GM23338 (cell line): Measurements from ENCODE around the gene EFEMP1. TPM values are rescaled to one million over a fixed set of nuclear protein-coding genes. Genes with fewer than 3 reads are reported as not detected.

Experiments
- ATAC-seq: fragments of 200-7000 bp; cut with Tn5 transposase; 3 replicates; pipeline ENCODE4 v1.9.1; 2020
- DNase-seq: peaks from one replicate; pipeline ENCODE4 v3.0.0-alpha.2; 2015; ENCODE audit warnings: low spot score
- H2AFZ ChIP-seq: fragments of 200-600 bp; sonication (generic); 2 replicates; pipeline ENCODE4 v1.8.0; 2016; ENCODE audit warnings: antibody characterized with exemption, mild to moderate bottlenecking, moderate library complexity
- H3F3A ChIP-seq: fragments of 200-600 bp; sonication (generic); replicated peaks from 2 replicates; pipeline ENCODE4 v1.8.0; 2017; ENCODE audit warnings: antibody characterized with exemption, mixed run types, low read depth
- H3K27ac ChIP-seq: fragments of 200-600 bp; sonication (generic); 2 replicates; pipeline ENCODE4 v1.6.1; 2016; ENCODE audit warnings: low read depth
- H3K27me3 ChIP-seq: fragments of 200-600 bp; sonication (generic); 2 replicates; pipeline ENCODE4 v1.8.0; 2016; ENCODE audit warnings: mild to moderate bottlenecking, mixed run types, moderate library complexity; ENCODE audit not compliant: insufficient read depth
- H3K36me3 ChIP-seq: fragments of 200-600 bp; sonication (generic); 2 replicates; pipeline ENCODE4 v1.8.0; 2016; ENCODE audit warnings: mild to moderate bottlenecking; ENCODE audit not compliant: insufficient read depth
- H3K4me1 ChIP-seq: fragments of 200-600 bp; sonication (generic); 2 replicates; pipeline ENCODE4 v1.8.0; 2016; ENCODE audit warnings: mild to moderate bottlenecking, moderate library complexity; ENCODE audit not compliant: insufficient read depth
- H3K4me2 ChIP-seq: fragments of 200-600 bp; sonication (generic); 2 replicates; pipeline ENCODE4 v1.7.1; 2017; ENCODE audit warnings: mixed run types
- H3K4me3 ChIP-seq: fragments of 200-600 bp; sonication (generic); 2 replicates; pipeline ENCODE4 v1.6.1; 2016; ENCODE audit warnings: mixed run types
- H3K79me2 ChIP-seq: fragments of 200-600 bp; sonication (generic); replicated peaks from 2 replicates; pipeline ENCODE4 v1.8.0; 2017; ENCODE audit warnings: mild to moderate bottlenecking; ENCODE audit not compliant: insufficient read depth
- H3K9me2 ChIP-seq: fragments of 200-600 bp; sonication (generic); 2 replicates; pipeline ENCODE4 v1.8.0; 2017; ENCODE audit not compliant: insufficient read depth
- H4K20me1 ChIP-seq: fragments of 200-600 bp; sonication (generic); replicated peaks from 2 replicates; pipeline ENCODE4 v1.8.0; 2017; ENCODE audit warnings: mild to moderate bottlenecking; ENCODE audit not compliant: insufficient read depth
- H3K27ac Mint-ChIP-seq: 2 replicates; pipeline ENCODE4 v1.8.0; 2020; ENCODE audit warnings: inconsistent platforms, mild to moderate bottlenecking, moderate library complexity, mixed read lengths
- H3K27me3 Mint-ChIP-seq: 3 replicates; pipeline ENCODE4 v1.8.0; 2022; ENCODE audit warnings: low read depth, mild to moderate bottlenecking, moderate library complexity, mixed read lengths, inconsistent platforms; ENCODE audit not compliant: insufficient read depth, poor library complexity
- H3K36me3 Mint-ChIP-seq: 3 replicates; pipeline ENCODE4 v1.8.0; 2021; ENCODE audit warnings: low read depth, mild to moderate bottlenecking, inconsistent platforms, moderate library complexity, mixed read lengths
- H3K4me1 Mint-ChIP-seq: 3 replicates; pipeline ENCODE4 v1.8.0; 2020; ENCODE audit warnings: mild to moderate bottlenecking, inconsistent platforms, mixed read lengths
- H3K4me3 Mint-ChIP-seq: 3 replicates; pipeline ENCODE4 v1.8.0; 2021; ENCODE audit warnings: moderate library complexity, mild to moderate bottlenecking, inconsistent platforms, mixed read lengths
- H3K9me3 Mint-ChIP-seq: 3 replicates; pipeline ENCODE4 v1.8.0; 2020; ENCODE audit warnings: moderate library complexity, mild to moderate bottlenecking, inconsistent platforms, mixed read lengths
- CREB1 ChIP-seq: fragments of 250-450 bp; sonication (Bioruptor Pico); IDR thresholded peaks from 2 replicates; pipeline ENCODE4 v1.5.0; 2020; ENCODE audit warnings: low read depth, mild to moderate bottlenecking, moderate library complexity
- CTCF ChIP-seq, 2 experiments: fragments of 200-600 bp in 1 of 2; sonication (generic) in 1 of 2; conservative IDR thresholded peaks; 2 replicates each; pipeline versions ENCODE4 v1.5.1 to v1.6.1; 2016 to 2017; ENCODE audit warnings: antibody characterized with exemption in 2 of 2, low read depth in 2 of 2, mild to moderate bottlenecking in 2 of 2, moderate library complexity in 1 of 2
- EZH2 ChIP-seq: fragments of 200-600 bp; sonication (generic); IDR thresholded peaks from one replicate; pipeline ENCODE4 v1.8.0; 2017; ENCODE audit warnings: antibody characterized with exemption, mild to moderate bottlenecking, low read depth; ENCODE audit not compliant: unreplicated experiment
- EZH2phosphoT487 ChIP-seq: fragments of 200-600 bp; sonication (generic); IDR thresholded peaks from one replicate; pipeline ENCODE4 v1.8.1; 2018; ENCODE audit warnings: antibody characterized with exemption; ENCODE audit not compliant: unreplicated experiment
- JUNB ChIP-seq: IDR thresholded peaks from one replicate; pipeline ENCODE4 v1.6.1; 2016; ENCODE audit warnings: antibody characterized with exemption; ENCODE audit not compliant: unreplicated experiment
- NANOG ChIP-seq: IDR thresholded peaks from 2 replicates; pipeline ENCODE4 v1.6.1; 2016; ENCODE audit warnings: antibody characterized with exemption, borderline replicate concordance
- POLR2AphosphoS5 ChIP-seq: IDR thresholded peaks from 2 replicates; pipeline ENCODE4 v1.6.1; 2016; ENCODE audit warnings: antibody characterized with exemption, low read depth
- REST ChIP-seq: IDR thresholded peaks from one replicate; pipeline ENCODE4 v1.6.1; 2018; ENCODE audit warnings: antibody characterized with exemption; ENCODE audit not compliant: unreplicated experiment
- STAT1 ChIP-seq: IDR thresholded peaks from one replicate; pipeline ENCODE4 v1.6.1; 2016; ENCODE audit warnings: antibody characterized with exemption; ENCODE audit not compliant: unreplicated experiment
- ZNF114 ChIP-seq: fragments of 250-450 bp; sonication (Bioruptor Pico); IDR thresholded peaks from 2 replicates; pipeline ENCODE4 v1.5.0; 2020; ENCODE audit warnings: mild to moderate bottlenecking, moderate library complexity
- ZNF331 ChIP-seq: fragments of 250-450 bp; sonication (Bioruptor Pico); IDR thresholded peaks from 2 replicates; pipeline ENCODE4 v1.5.0; 2020; ENCODE audit warnings: low read depth, mild to moderate bottlenecking, moderate library complexity
- polyA plus RNA-seq: library from polyadenylated mRNA; unstranded; fragments of >200 nt; fragmentation: Nextera tagmentation; extraction: Ambion mirVana; gene quantifications from 2 replicates; pipeline ENCODE4 v1.2.1, GENCODE V29; 2016
- total RNA-seq: library from RNA; depleted of rRNA; stranded (reverse); fragments of >200 nt; shearing (Covaris generic); gene quantifications from 2 replicates; pipeline ENCODE4 v1.2.3, GENCODE V29; 2014
- TF ChIP-seq, protein P1 (sequence below): fragments of 250-450 bp; sonication (Bioruptor Pico); IDR thresholded peaks from 2 replicates; pipeline ENCODE4 v1.5.0; 2020; ENCODE audit warnings: mild to moderate bottlenecking, moderate library complexity
- TF ChIP-seq, protein P2 (sequence below): IDR thresholded peaks from 2 replicates; pipeline ENCODE4 v1.6.1; 2016; ENCODE audit warnings: antibody characterized with exemption

EFEMP1 gene
- total and polyA plus RNA-seq, 2 experiments from 2014 or later, result 12.6 to 22.5 TPM

- Mint-ChIP-seq H3K27me3 (peaks cover 2% of the 10 kb centered on the region), H3K36me3 (peaks cover 4% of the 10 kb centered on the region; the same call in 2 of the 3 replicates)
Measured at GRCh38 chr2:55901941-55902340, 21.6 kb downstream of the EFEMP1 start.

More at GRCh38 chr2:55901941-55902340, 21.6 kb downstream of the EFEMP1 start:
- Histone ChIP-seq H3K27me3 (no peaks in the 10 kb centered on the region), H3K27ac (no peak overlapping the region), H3K4me3 (no peak overlapping the region), H3K4me1 (no peaks in the 10 kb centered on the region), H3K4me2 (no peak overlapping the region), H3K79me2 (no peaks in the 10 kb centered on the region), H3K36me3 (no peaks in the 10 kb centered on the region), H3K9me2 (no peaks in the 10 kb centered on the region; the same call in 1 of the 2 replicates), H4K20me1 (no peaks in the 10 kb centered on the region), H2AFZ (no peak overlapping the region), H3F3A (no peaks in the 10 kb centered on the region)
- TF ChIP-seq, protein P1, sequence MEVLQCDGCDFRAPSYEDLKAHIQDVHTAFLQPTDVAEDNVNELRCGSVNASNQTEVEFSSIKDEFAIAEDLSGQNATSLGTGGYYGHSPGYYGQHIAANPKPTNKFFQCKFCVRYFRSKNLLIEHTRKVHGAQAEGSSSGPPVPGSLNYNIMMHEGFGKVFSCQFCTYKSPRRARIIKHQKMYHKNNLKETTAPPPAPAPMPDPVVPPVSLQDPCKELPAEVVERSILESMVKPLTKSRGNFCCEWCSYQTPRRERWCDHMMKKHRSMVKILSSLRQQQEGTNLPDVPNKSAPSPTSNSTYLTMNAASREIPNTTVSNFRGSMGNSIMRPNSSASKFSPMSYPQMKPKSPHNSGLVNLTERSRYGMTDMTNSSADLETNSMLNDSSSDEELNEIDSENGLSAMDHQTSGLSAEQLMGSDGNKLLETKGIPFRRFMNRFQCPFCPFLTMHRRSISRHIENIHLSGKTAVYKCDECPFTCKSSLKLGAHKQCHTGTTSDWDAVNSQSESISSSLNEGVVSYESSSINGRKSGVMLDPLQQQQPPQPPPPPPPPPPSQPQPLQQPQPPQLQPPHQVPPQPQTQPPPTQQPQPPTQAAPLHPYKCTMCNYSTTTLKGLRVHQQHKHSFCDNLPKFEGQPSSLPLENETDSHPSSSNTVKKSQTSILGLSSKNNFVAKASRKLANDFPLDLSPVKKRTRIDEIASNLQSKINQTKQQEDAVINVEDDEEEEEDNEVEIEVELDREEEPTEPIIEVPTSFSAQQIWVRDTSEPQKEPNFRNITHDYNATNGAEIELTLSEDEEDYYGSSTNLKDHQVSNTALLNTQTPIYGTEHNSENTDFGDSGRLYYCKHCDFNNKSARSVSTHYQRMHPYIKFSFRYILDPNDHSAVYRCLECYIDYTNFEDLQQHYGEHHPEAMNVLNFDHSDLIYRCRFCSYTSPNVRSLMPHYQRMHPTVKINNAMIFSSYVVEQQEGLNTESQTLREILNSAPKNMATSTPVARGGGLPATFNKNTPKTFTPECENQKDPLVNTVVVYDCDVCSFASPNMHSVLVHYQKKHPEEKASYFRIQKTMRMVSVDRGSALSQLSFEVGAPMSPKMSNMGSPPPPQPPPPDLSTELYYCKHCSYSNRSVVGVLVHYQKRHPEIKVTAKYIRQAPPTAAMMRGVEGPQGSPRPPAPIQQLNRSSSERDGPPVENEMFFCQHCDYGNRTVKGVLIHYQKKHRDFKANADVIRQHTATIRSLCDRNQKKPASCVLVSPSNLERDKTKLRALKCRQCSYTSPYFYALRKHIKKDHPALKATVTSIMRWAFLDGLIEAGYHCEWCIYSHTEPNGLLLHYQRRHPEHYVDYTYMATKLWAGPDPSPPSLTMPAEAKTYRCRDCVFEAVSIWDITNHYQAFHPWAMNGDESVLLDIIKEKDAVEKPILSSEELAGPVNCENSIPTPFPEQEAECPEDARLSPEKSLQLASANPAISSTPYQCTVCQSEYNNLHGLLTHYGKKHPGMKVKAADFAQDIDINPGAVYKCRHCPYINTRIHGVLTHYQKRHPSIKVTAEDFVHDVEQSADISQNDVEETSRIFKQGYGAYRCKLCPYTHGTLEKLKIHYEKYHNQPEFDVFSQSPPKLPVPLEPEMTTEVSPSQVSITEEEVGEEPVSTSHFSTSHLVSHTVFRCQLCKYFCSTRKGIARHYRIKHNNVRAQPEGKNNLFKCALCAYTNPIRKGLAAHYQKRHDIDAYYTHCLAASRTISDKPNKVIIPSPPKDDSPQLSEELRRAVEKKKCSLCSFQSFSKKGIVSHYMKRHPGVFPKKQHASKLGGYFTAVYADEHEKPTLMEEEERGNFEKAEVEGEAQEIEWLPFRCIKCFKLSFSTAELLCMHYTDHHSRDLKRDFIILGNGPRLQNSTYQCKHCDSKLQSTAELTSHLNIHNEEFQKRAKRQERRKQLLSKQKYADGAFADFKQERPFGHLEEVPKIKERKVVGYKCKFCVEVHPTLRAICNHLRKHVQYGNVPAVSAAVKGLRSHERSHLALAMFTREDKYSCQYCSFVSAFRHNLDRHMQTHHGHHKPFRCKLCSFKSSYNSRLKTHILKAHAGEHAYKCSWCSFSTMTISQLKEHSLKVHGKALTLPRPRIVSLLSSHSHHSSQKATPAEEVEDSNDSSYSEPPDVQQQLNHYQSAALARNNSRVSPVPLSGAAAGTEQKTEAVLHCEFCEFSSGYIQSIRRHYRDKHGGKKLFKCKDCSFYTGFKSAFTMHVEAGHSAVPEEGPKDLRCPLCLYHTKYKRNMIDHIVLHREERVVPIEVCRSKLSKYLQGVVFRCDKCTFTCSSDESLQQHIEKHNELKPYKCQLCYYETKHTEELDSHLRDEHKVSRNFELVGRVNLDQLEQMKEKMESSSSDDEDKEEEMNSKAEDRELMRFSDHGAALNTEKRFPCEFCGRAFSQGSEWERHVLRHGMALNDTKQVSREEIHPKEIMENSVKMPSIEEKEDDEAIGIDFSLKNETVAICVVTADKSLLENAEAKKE (CRISPR knock-in tag), result no peak
- TF ChIP-seq NANOG (no peak), EZH2 (no peak), CTCF (conservative IDR thresholded peaks at IDR 0.05; ENCODE audit: low read depth in 2 of 2) (no peak), CREB1 (no peak), POLR2AphosphoS5 (no peak), ZNF331 (CRISPR knock-in tag) (no peak), REST (no peak), ZNF114 (no peak), EZH2phosphoT487 (no peak), STAT1 (no peak), JUNB (no peak)
- TF ChIP-seq, protein P2, sequence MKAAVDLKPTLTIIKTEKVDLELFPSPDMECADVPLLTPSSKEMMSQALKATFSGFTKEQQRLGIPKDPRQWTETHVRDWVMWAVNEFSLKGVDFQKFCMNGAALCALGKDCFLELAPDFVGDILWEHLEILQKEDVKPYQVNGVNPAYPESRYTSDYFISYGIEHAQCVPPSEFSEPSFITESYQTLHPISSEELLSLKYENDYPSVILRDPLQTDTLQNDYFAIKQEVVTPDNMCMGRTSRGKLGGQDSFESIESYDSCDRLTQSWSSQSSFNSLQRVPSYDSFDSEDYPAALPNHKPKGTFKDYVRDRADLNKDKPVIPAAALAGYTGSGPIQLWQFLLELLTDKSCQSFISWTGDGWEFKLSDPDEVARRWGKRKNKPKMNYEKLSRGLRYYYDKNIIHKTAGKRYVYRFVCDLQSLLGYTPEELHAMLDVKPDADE, result no peak
- Mint-ChIP-seq H3K4me3 (no peak overlapping the region), H3K4me1 (peaks cover 2% of the 10 kb centered on the region; the same call in 2 of the 3 replicates), H3K9me3 (peaks cover 3% of the 10 kb centered on the region; the same call in 1 of the 3 replicates), H3K27ac (no peak overlapping the region)
- ATAC-seq, result no peak
- no peak for DNase-seq
